CD1c-positive myeloid dendritic cell (primary cell): Measurements from ENCODE around the gene SCGB2B2.
"Not testable (repeated sequence)": the region's sequence is repeated elsewhere in the genome, so short reads cannot be mapped to it uniquely, and the experiment has no call there.

Source experiments
- DNase-seq: peaks from one replicate; pipeline ENCODE4 v3.0.0-alpha.2; 2016; ENCODE audit errors: extremely low spot score

The SCGB2B2 gene

DNA sequence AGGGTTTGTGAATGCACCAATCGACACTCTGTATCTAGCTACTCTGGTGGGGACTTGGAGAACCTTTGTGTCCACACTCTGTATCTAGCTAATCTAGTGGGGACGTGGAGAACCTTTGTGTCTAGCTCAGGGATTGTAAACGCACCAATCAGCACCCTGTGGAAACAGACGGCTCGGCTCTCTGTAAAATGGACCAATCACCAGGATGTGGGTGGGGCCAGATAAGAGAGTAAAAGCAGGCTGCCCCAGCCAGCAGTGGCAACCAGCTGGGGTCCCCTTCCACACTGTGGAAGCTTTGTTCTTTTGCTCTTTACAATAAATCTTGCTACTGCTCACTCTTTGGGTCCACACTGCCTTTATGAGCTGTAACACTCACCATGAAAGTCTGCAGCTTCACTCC, 8.3 kb downstream of the SCGB2B2 start:
- DNase-seq: not testable (repeated sequence)

- DNase-seq: not testable (repeated sequence)
These were observed 8.8 kb downstream of the SCGB2B2 start for GRCh38 chr19:34668077-34668689.

- no peak for DNase-seq
These were observed 9.4 kb downstream of the SCGB2B2 start for GRCh38 chr19:34667349-34668076.

- no peak for DNase-seq
These were observed 10.0 kb downstream of the SCGB2B2 start for GRCh38 chr19:34666958-34667265.

DNA sequence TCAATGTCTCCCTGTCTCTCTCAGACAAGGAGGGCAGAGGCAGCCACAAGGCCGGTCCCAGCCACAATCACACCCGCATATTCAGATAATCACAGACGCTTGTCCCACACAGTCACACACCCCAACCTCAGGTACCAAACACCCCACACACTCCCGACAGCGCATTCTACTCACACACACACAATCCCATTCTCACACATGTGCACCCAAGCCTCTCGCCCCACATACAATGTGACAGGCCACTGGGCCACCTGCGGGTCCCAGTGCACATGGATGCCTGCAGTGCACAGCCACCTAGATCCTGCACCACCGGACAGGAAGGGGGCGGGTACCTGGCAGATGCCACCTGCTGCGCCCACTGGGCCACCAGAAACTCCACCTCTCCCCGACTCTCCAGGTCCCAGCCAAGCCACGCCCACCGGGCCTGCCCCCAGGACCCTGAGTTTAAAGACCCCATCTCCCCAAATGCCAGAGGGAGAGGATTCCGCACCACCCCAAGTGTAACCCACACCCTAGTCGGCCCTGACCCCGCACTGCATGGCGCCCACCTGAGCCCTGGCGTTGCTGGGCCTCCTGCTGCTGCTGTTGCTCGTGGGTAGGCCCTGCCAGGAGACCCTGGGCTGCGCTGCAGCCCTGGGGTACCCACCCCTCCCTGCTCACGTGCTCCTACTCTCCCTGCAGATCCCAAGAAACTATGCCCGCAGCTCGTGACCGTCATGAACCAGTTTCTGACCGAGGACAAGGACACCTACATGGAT, 10.6 kb downstream of the SCGB2B2 start:
- no peak for DNase-seq

DNA sequence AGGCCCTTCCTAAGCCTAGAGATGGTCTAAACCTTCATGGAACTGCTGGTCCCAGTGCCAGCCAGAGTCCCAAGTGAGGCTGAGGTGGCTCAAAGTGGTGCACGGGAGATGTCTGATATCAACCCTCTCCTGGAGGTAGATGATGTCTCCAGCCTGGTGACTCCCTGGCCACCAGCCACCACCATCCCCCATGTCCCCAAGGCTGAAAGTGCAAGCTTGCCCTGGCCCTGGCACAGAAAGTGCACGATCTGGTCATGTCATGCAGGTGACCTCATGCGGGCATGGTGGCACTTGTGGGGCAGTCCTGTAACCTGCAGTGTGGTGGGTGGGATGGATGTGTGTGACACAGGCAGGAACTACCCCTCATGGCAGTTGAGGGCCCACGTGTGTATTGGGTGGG, 11.7 kb downstream of the SCGB2B2 start:
- DNase-seq: not testable (repeated sequence)

GRCh38 chr19:34664870-34665269, 12.1 kb downstream of the SCGB2B2 start:
- no peak for DNase-seq

DNA sequence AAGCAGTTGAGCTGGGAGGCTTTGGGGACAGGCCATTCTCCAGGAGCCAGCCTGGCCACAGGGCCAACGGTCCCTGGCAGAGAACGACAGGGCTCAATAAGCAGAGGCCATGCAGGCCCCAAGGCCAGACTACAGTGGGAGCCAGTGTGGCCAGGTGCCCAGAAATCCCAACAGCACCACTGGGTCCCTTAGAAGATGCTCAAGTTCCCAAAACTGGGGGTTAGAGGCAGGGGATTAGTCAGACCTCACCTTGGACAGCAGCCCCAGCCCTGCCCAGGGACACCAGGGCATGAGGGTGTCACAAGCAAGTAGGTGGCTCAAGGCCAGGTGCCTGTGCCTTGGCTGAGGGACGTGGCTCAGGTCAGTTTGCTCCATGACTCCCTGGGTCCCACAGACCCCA, 12.8 kb downstream of the SCGB2B2 start:
- no peak for DNase-seq

GRCh38 chr19:34662919-34663318, 14.0 kb downstream of the SCGB2B2 start:
- DNase-seq: peak; percentile 33

- no peak for DNase-seq
These were observed 15.6 kb downstream of the SCGB2B2 start for GRCh38 chr19:34661357-34661756.

DNA sequence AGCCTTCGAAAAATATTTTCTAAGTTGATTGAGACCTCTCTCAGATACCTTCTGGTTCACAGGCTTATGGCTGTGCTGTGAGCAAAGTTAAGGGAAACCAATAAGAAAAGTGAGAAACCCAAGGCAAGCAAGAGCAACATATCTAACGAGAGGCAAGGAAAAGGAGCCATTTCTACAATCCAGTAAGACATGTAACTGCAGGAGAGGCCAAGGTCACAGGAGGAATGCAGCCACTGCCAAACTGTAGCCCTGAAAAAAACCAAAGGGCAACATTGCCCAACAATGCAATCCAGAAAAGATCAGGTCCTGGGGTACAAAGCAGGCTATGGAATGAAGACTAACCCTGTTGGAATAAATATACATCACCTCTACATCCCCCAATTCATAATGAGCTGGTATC, 21.3 kb downstream of the SCGB2B2 start:
- no peak for DNase-seq

GRCh38 chr19:34654796-34655195, 22.2 kb downstream of the SCGB2B2 start:
- DNase-seq: no peak

- no peak for DNase-seq
These were observed 25.2 kb downstream of the SCGB2B2 start for GRCh38 chr19:34651747-34652146.

DNA sequence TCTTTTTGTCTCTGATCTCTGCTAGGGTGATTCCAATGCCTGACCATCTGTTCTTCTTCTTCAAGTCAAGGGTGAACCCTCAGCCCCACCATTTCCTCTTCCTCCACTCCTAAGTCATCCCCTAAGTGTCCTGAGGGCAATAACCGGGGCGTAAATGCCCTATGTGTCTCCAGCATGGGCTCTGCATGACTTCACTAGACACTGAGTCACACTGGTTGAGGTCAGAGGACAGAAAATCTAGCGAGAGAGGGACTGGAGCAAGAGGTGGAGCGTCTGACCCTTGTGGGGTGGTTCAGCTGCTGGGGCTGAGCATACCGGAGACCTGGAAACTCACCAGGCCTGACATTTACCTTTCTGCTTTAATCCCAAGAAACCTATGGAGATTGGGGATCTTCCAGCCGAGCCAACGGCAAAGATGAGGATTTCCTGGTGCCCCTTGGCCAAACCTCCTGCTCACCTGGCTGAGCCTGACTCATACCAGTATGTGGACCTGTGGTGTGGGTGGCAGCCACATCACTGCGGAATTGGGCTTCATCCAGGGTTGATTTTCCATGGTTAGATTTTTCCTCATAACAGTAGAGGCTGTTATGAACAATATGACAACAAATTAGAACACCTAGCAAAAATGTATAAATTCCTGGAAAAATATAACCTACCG, 26.9 kb downstream of the SCGB2B2 start:
- DNase-seq: no peak

GRCh38 chr19:34645551-34645950, 31.4 kb downstream of the SCGB2B2 start:
- DNase-seq: no peak

- no peak for DNase-seq
These were observed 31.9 kb downstream of the SCGB2B2 start for GRCh38 chr19:34644991-34645461.

DNA sequence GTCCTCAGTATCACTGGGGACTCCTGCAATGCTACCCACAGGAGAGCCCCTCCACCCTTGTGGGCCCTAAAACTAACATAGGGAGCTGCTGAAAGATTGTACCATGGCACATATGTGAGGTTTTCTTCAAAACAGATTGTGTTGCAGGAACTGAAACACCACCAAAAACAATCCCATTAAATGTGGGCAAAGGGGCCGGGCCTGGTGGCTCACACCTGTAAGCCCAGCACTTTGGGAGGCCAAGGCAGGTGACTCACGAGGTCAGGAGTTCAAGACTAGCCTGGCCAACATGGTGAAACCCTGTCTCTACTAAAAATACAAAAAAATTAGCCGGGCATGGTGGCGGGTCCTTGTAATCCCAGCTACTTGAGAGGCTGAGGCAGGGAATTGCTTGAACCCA, 34.7 kb downstream of the SCGB2B2 start:
- no peak for DNase-seq

- DNase-seq: peak; percentile 76
These were observed 37.4 kb downstream of the SCGB2B2 start for GRCh38 chr19:34639491-34640085.

DNA sequence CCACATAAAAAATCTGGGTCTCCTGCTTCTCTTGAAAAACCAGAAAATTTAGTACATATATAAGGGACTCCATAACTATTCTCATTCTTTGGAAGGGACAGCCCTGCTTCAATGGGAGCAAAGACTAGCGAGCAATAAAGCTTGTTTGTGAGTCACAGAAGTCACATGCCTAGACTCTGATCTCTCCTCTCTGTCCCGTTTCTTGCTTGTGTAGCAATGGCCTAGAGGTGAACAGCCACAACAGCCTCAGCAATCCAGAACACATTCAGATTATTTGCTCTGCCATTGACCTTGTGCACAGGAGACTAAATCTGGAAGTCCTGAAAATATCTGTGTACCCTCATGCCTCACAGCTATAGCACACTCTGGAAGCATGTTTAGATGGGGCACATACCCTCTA, 43.2 kb downstream of the SCGB2B2 start:
- DNase-seq: no peak
